HG03460 (cell line): ENCODE measurements around the gene ITGA4.

Experiments
- ATAC-seq: cut with Tn5 transposase; IDR thresholded peaks from one replicate; pipeline ENCODE4 v1.9.1; 2021; ENCODE audit not compliant: unreplicated experiment

The ITGA4 gene

GRCh38 chr2:181570833-181571661, 113.9 kb downstream of the ITGA4 start:
- no peak for ATAC-seq

- no peak for ATAC-seq
Observed at GRCh38 chr2:181573140-181573736, 116.1 kb downstream of the ITGA4 start.

- ATAC-seq, result no peak
Observed at GRCh38 chr2:181574321-181574720, 117.1 kb downstream of the ITGA4 start.

- ATAC-seq, result no peak
Observed at GRCh38 chr2:181575024-181575649, 118.0 kb downstream of the ITGA4 start.

- ATAC-seq, result no peak
Observed at GRCh38 chr2:181575650-181576025, 118.5 kb downstream of the ITGA4 start.

- no peak for ATAC-seq
Observed at GRCh38 chr2:181576431-181576830, 119.2 kb downstream of the ITGA4 start.

GRCh38 chr2:181578829-181579228, 121.6 kb downstream of the ITGA4 start:
- no peak for ATAC-seq

GRCh38 chr2:181581534-181581933, 124.3 kb downstream of the ITGA4 start:
- no peak for ATAC-seq

- no peak for ATAC-seq
Observed at GRCh38 chr2:181585732-181586131, 128.5 kb downstream of the ITGA4 start.
